Embryonic facial prominence (tissue), 1 donor: Measurements from ENCODE around the gene ZFP3.
"Not testable (repeated sequence)": the region's sequence is repeated elsewhere in the genome, so short reads cannot be mapped to it uniquely, and the experiment has no call there.

Experiments used
- DNase-seq: peaks from one replicate; pipeline ENCODE4 v3.0.0-alpha.2; 2016; ENCODE audit errors: extremely low spot score

ZFP3 gene

DNA sequence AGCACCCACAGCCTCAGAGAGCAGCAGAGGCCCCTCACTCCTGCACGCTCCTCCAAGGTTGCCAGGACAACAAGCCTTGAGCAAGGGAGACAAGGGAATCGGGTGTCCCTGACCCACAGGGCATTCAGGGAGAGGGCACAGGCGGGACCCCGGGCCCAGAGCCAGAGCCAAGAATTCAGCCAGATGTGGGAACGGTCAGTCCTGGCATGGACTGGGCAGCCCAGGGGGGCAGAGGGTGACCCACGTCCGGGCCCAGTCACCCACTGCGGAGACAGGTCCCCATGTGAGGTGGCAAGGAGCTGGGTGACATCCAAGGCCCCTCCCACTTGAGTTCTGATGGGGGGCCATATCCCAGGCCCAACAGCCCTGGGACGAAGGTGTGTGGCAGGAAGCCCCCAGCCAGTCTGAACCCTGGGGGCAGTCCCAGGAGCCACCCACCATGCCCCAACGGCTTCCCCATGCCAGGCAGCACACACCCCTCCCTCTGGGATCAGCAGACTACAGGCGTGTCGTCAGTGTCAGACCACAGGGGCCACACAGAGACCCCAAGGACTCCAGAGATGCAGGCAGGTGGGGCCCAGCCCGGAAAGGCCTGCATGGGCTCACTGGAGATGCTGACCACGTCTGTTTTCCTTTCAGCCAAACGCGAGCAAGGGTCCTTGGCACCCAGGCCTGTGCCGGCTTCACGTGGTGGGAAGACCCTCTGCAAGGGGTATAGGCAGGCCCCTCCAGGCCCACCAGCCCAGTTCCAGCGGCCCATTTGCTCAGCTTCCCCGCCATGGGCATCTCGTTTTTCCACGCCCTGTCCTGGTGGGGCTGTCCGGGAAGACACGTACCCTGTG lies 60.6 kb downstream of the ZFP3 start:
- DNase-seq, result no peak

DNA sequence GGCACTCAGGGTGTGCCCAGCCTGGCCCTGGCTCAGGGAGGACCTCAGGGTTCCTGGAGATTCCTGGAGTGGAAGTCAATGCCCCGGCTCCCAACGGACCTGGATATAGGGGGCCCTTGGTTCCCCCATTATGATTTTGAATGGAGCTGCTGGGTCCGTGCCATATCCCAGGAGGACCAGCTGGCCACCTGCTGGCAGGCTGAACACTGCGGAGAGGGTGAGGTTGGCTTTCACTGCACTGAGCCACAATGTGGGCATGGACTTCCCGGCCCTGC lies 61.1 kb downstream of the ZFP3 start:
- no peak for DNase-seq

DNA sequence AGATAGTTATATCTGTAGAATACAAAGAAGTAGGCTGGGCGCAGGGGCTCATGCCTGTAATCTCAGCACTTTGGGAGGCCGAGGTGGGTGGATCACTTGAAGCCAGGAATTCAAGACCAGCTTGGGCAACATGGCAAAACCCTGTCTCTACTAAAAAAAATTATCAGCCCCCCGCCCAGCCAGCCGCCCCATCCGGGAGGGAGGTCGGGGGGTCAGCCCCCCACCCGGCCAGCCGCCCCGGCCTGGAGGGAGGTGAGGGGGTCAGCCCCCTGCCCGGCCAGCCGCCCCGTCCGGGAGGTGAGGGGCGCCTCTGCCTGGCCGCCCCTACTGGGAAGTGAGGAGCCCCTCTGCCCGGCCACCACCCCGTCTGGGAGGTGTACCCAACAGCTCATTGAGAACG lies 64.6 kb downstream of the ZFP3 start:
- DNase-seq, result not testable (repeated sequence)
